Measurements from ENCODE around the gene CEP290. TPM values are rescaled to one million over a fixed set of nuclear protein-coding genes. Genes with fewer than 3 reads are reported as not detected.

Gene CEP290
- total and polyA plus RNA-seq, 2 of the 13 experiments (the other 11 are each of a cell fraction or from before 2014, with no cell fraction given) = 2.4 to 10.8 TPM

DNA sequence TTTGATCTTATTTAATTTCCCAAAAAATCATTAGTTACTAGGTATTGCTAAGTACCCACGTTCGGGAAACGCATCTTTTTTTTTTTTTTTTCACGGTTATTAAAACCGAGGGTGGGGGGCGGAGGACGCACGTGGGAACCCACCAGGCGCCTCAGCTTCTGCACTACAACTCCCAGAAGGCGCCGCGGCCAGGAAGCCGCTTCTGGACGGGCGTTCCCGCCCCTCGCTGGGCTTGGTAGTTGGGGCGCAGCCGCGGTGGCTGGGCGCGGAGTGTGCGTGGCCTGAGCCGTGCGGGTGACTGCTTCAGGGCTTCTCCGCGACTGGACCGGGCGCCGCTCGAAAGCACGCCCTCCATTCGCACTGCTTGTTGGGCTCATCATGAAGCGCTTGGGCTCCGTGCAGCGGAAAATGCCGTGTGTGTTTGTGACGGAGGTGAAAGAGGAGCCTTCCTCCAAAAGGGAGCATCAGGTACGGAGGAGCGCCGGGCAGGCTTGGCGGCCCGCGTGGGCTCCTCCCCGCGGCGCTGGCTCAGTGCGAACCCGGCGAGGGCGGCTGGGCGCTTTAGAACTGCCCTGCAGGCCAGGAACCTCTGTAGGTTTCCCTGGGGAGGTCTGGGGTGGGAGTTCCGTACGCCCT, 106.5 kb downstream of the CEP290 start (continued):
- peak; percentile 75; the same call in 1 of the 2 replicates for TF ChIP-seq ZNF788 (CRISPR knock-in tag; IDR thresholded peaks at IDR 0.05; ENCODE audit: borderline replicate concordance)
- TF ChIP-seq, protein P1, sequence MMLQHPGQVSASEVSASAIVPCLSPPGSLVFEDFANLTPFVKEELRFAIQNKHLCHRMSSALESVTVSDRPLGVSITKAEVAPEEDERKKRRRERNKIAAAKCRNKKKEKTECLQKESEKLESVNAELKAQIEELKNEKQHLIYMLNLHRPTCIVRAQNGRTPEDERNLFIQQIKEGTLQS (CRISPR knock-in tag; IDR thresholded peaks at IDR 0.05) = 0 out of 2 replicates have a peak, but pooled peaks have one; percentile 39
- TF ChIP-seq ZNF501 (CRISPR knock-in tag; IDR thresholded peaks at IDR 0.05) = peak; percentile 92
- TF ChIP-seq ZGPAT (CRISPR knock-in tag; IDR thresholded peaks at IDR 0.05) = peak; percentile 68; the same call in 1 of the 2 replicates
- TF ChIP-seq HNF4G (IDR thresholded peaks at IDR 0.05; ENCODE audit: borderline replicate concordance, low read depth, low read length) = no peak
- TF ChIP-seq HNF4G (CRISPR knock-in tag; IDR thresholded peaks at IDR 0.05; ENCODE audit: borderline replicate concordance, low read depth) = 0 out of 2 replicates have a peak, but pooled peaks have one; percentile 40
- TF ChIP-seq E2F5 (CRISPR knock-in tag; conservative IDR thresholded peaks at IDR 0.05) = peak; percentile 56; the same call in 1 of the 2 replicates
- TF ChIP-seq GLMP (CRISPR knock-in tag; IDR thresholded peaks at IDR 0.05; ENCODE audit: borderline replicate concordance) = no peak
- TF ChIP-seq ZKSCAN8 (CRISPR knock-in tag; IDR thresholded peaks at IDR 0.05; ENCODE audit: borderline replicate concordance) = no peak
- 0 out of 2 replicates have a peak, but pooled peaks have one; percentile 39 for TF ChIP-seq ZBTB1 (CRISPR knock-in tag; IDR thresholded peaks at IDR 0.05; ENCODE audit: borderline replicate concordance)
- TF ChIP-seq ZNF550 (CRISPR knock-in tag; IDR thresholded peaks at IDR 0.05; ENCODE audit: borderline replicate concordance) = 0 out of 2 replicates have a peak, but pooled peaks have one; percentile 29
- TF ChIP-seq E2F1 (CRISPR knock-in tag; IDR thresholded peaks at IDR 0.05) = peak; percentile 83
- TF ChIP-seq, protein P2, sequence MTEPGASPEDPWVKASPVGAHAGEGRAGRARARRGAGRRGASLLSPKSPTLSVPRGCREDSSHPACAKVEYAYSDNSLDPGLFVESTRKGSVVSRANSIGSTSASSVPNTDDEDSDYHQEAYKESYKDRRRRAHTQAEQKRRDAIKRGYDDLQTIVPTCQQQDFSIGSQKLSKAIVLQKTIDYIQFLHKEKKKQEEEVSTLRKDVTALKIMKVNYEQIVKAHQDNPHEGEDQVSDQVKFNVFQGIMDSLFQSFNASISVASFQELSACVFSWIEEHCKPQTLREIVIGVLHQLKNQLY (CRISPR knock-in tag; IDR thresholded peaks at IDR 0.05) = peak; percentile 37; the same call in 1 of the 2 replicates
- no peak for TF ChIP-seq SMAD3 (CRISPR knock-in tag; IDR thresholded peaks at IDR 0.05)
- no peak for TF ChIP-seq ZNF260 (CRISPR knock-in tag; IDR thresholded peaks at IDR 0.05; ENCODE audit: borderline replicate concordance, low read depth)
- TF ChIP-seq ZNF747 (CRISPR knock-in tag; IDR thresholded peaks at IDR 0.05; ENCODE audit: borderline replicate concordance) = peak; percentile 86
- peak; percentile 100 for TF ChIP-seq ZBTB8A (CRISPR knock-in tag; IDR thresholded peaks at IDR 0.05; ENCODE audit: borderline replicate concordance, low read depth)
- peak; percentile 57; the same call in 1 of the 2 replicates for TF ChIP-seq ATF7-NPFF (CRISPR knock-in tag; IDR thresholded peaks at IDR 0.05; ENCODE audit: low read depth)
